SK-N-MC (cell line): Measurements from ENCODE around the gene FBXO17.
"Not testable (repeated sequence)": the region's sequence is repeated elsewhere in the genome, so short reads cannot be mapped to it uniquely, and the experiment has no call there.

Experiments used
- EZH2 ChIP-seq: fragments of 200-600 bp; sonication (generic); IDR thresholded peaks from one replicate; pipeline ENCODE4 v1.6.1; 2017; ENCODE audit warnings: antibody characterized with exemption
- FOXP2 ChIP-seq: optimal IDR thresholded peaks from 2 replicates; pipeline ENCODE3; 2011; ENCODE audit warnings: mild to moderate bottlenecking, moderate library complexity; ENCODE audit not compliant: insufficient read depth; ENCODE audit errors: extremely low read length, control extremely low read depth
- POLR2AphosphoS5 ChIP-seq: IDR thresholded peaks from 2 replicates; pipeline ENCODE4 v1.6.1; 2012; ENCODE audit warnings: mild to moderate bottlenecking, low read depth, low read length, borderline replicate concordance

GRCh38 chr19:38966149-38966548, 9.4 kb downstream of the FBXO17 start:
- not testable (repeated sequence) for TF ChIP-seq POLR2AphosphoS5, EZH2, FOXP2
